ENCODE data around the gene MCC. TPM values are rescaled to one million over a fixed set of nuclear protein-coding genes. Genes with fewer than 3 reads are reported as not detected.

The MCC gene
- total and polyA plus RNA-seq, 2 donors (not counting 1 experiment from before 2014, with no cell fraction given), result 3.2 to 41.3 TPM

- Histone ChIP-seq H4K20me1 (ENCODE audit: control insufficient read depth, extremely low read depth, insufficient read depth, low read length) (no peaks in the 10 kb centered on the region), H3K4me1 (ENCODE audit: control insufficient read depth, extremely low read depth, insufficient read depth, low read length) (peaks cover 13% of the 10 kb centered on the region), H3K9me3 (ENCODE audit: control insufficient read depth, insufficient read depth, low read depth, low read length) (no peaks in the 10 kb centered on the region), H3K79me2 (ENCODE audit: control insufficient read depth, insufficient read depth, low read length) (no peaks in the 10 kb centered on the region), H3K4me3 (replicated peaks in 1 of 4; ENCODE audit: control extremely low read depth in 1 of 4, insufficient read depth in 1 of 4, low read depth in 3 of 4, low read length in 4 of 4) (no peak overlapping the region), H3K27ac (ENCODE audit: insufficient read depth, low read length) (no peak overlapping the region), H3K27me3 (ENCODE audit: control insufficient read depth, insufficient read depth, low read length) (no peaks in the 10 kb centered on the region), H2AFZ (ENCODE audit: low read length) (no peak overlapping the region), H3K4me2 (ENCODE audit: extremely low read depth, insufficient read depth, low read length) (no peak overlapping the region), H3K9ac (ENCODE audit: insufficient read depth, low read length) (no peak overlapping the region), H3K36me3 (ENCODE audit: control insufficient read depth, insufficient read depth, low read length) (no peaks in the 10 kb centered on the region)
- no peak for DNase-seq (ENCODE audit: low read depth in 2 of 2)
- TF ChIP-seq CTCF (conservative IDR thresholded peaks at IDR 0.05 in 1 of 2, IDR thresholded peaks at IDR 0.05 in 1 of 2; ENCODE audit: low read depth in 1 of 2, low read length in 2 of 2) (no peak), EZH2 (IDR thresholded peaks at IDR 0.05; ENCODE audit: low read length, missing control alignments) (no peak)
Measured at GRCh38 chr5:113048931-113049330, 439.3 kb downstream of the MCC start.

GRCh38 chr5:113047733-113048652 is 440.3 kb downstream of the MCC start:
- no peak overlapping the region for H2AFZ ChIP-seq (ENCODE audit: low read length)
- no peak overlapping the region for H3K4me3 ChIP-seq (replicated peaks in 1 of 4; ENCODE audit: control extremely low read depth in 1 of 4, insufficient read depth in 1 of 4, low read depth in 3 of 4, low read length in 4 of 4)
- TF ChIP-seq CTCF (conservative IDR thresholded peaks at IDR 0.05 in 1 of 2, IDR thresholded peaks at IDR 0.05 in 1 of 2; ENCODE audit: low read depth in 1 of 2, low read length in 2 of 2), result no peak
- no peak for TF ChIP-seq EZH2 (IDR thresholded peaks at IDR 0.05; ENCODE audit: low read length, missing control alignments)
- no peak overlapping the region for H3K4me2 ChIP-seq (ENCODE audit: extremely low read depth, insufficient read depth, low read length)
- no peak overlapping the region for H3K9ac ChIP-seq (ENCODE audit: insufficient read depth, low read length)
- peaks cover 13% of the 10 kb centered on the region for H3K4me1 ChIP-seq (ENCODE audit: control insufficient read depth, extremely low read depth, insufficient read depth, low read length)
- no peak overlapping the region for H3K27ac ChIP-seq (ENCODE audit: insufficient read depth, low read length)
- H3K79me2 ChIP-seq (ENCODE audit: control insufficient read depth, insufficient read depth, low read length), result no peaks in the 10 kb centered on the region
- H3K9me3 ChIP-seq (ENCODE audit: control insufficient read depth, insufficient read depth, low read depth, low read length), result no peaks in the 10 kb centered on the region
- H3K36me3 ChIP-seq (ENCODE audit: control insufficient read depth, insufficient read depth, low read length), result no peaks in the 10 kb centered on the region
- no peaks in the 10 kb centered on the region for H4K20me1 ChIP-seq (ENCODE audit: control insufficient read depth, extremely low read depth, insufficient read depth, low read length)
- H3K27me3 ChIP-seq (ENCODE audit: control insufficient read depth, insufficient read depth, low read length), result no peaks in the 10 kb centered on the region
- DNase-seq (ENCODE audit: low read depth in 2 of 2), result no peak

- Histone ChIP-seq H3K27ac (ENCODE audit: insufficient read depth, low read length) (no peak overlapping the region), H3K4me2 (ENCODE audit: extremely low read depth, insufficient read depth, low read length) (no peak overlapping the region), H4K20me1 (ENCODE audit: control insufficient read depth, extremely low read depth, insufficient read depth, low read length) (no peaks in the 10 kb centered on the region), H3K4me1 (ENCODE audit: control insufficient read depth, extremely low read depth, insufficient read depth, low read length) (peaks cover 9% of the 10 kb centered on the region), H3K9me3 (ENCODE audit: control insufficient read depth, insufficient read depth, low read depth, low read length) (no peaks in the 10 kb centered on the region), H3K79me2 (ENCODE audit: control insufficient read depth, insufficient read depth, low read length) (no peaks in the 10 kb centered on the region), H3K9ac (ENCODE audit: insufficient read depth, low read length) (no peak overlapping the region), H3K4me3 (replicated peaks in 1 of 4; ENCODE audit: control extremely low read depth in 1 of 4, insufficient read depth in 1 of 4, low read depth in 3 of 4, low read length in 4 of 4) (no peak overlapping the region), H3K36me3 (ENCODE audit: control insufficient read depth, insufficient read depth, low read length) (no peaks in the 10 kb centered on the region), H2AFZ (ENCODE audit: low read length) (no peak overlapping the region), H3K27me3 (ENCODE audit: control insufficient read depth, insufficient read depth, low read length) (no peaks in the 10 kb centered on the region)
- DNase-seq (ENCODE audit: low read depth in 2 of 2), result peak in 1 of 2 donors; percentile 84
- TF ChIP-seq CTCF (conservative IDR thresholded peaks at IDR 0.05 in 1 of 2, IDR thresholded peaks at IDR 0.05 in 1 of 2; ENCODE audit: low read depth in 1 of 2, low read length in 2 of 2), result no peak
- TF ChIP-seq EZH2 (IDR thresholded peaks at IDR 0.05; ENCODE audit: low read length, missing control alignments), result no peak
Measured at GRCh38 chr5:113047234-113047633, 441.0 kb downstream of the MCC start.
